Liver (tissue), 9 donors: ENCODE results near the gene UBALD1. TPM values are rescaled to one million over a fixed set of nuclear protein-coding genes. Genes with fewer than 3 reads are reported as not detected.

Experiments used
- DNase-seq: peaks from one replicate; pipeline ENCODE4 v3.0.0-alpha.2; 2017; ENCODE audit warnings: low spot score
- H3K27ac ChIP-seq, 2 donors: one replicate each; pipeline ENCODE4 v1.7.0; 2013; ENCODE audit warnings: inconsistent platforms in 2 of 2, low read length in 2 of 2, control low read depth in 1 of 2, low read depth in 1 of 2, mild to moderate bottlenecking in 1 of 2
- H3K27me3 ChIP-seq, 4 donors: one replicate each; pipeline versions ENCODE4 v1.6.1 to v1.7.0; 2013; ENCODE audit warnings: low read length in 3 of 4, inconsistent platforms in 1 of 4, mild to moderate bottlenecking in 1 of 4, moderate library complexity in 1 of 4; ENCODE audit not compliant: control insufficient read depth in 4 of 4, insufficient read depth in 4 of 4
- H3K36me3 ChIP-seq, 4 donors: one replicate each; pipeline versions ENCODE4 v1.6.1 to v1.7.0; 2013; ENCODE audit warnings: low read length in 3 of 4, mild to moderate bottlenecking in 3 of 4, low read depth in 1 of 4, moderate library complexity in 1 of 4; ENCODE audit not compliant: control insufficient read depth in 4 of 4, insufficient read depth in 3 of 4
- H3K4me1 ChIP-seq, 4 donors: one replicate each; pipeline versions ENCODE4 v1.6.1 to v1.7.0; 2013; ENCODE audit warnings: low read length in 3 of 4, mild to moderate bottlenecking in 3 of 4, moderate library complexity in 1 of 4; ENCODE audit not compliant: control insufficient read depth in 4 of 4, insufficient read depth in 4 of 4
- H3K4me3 ChIP-seq, 3 donors: one replicate each; pipeline versions ENCODE4 v1.6.1 to v1.7.0; 2013; ENCODE audit warnings: low read length in 3 of 3, control low read depth in 1 of 3, low read depth in 1 of 3, mild to moderate bottlenecking in 1 of 3
- H3K9ac ChIP-seq, 2 donors: one replicate each; pipeline ENCODE4 v1.7.0; 2013; ENCODE audit warnings: low read length in 2 of 2, mild to moderate bottlenecking in 2 of 2, moderate library complexity in 2 of 2, control low read depth in 1 of 2, low read depth in 1 of 2
- H3K9me3 ChIP-seq, 4 donors: one replicate each; pipeline versions ENCODE4 v1.6.1 to v1.7.0; 2013; ENCODE audit warnings: low read length in 3 of 4; ENCODE audit not compliant: control insufficient read depth in 4 of 4
- ATF3 ChIP-seq: IDR thresholded peaks from 2 replicates; pipeline ENCODE4 v1.6.1; 2016; ENCODE audit warnings: antibody characterized with exemption
- CTCF ChIP-seq: fragments of 150-350 bp; IDR thresholded peaks from 2 replicates; pipeline ENCODE4 v1.5.1; 2017; ENCODE audit warnings: improper control_type of control experiment, low read depth, low read length; ENCODE audit not compliant: missing input control
- EGR1 ChIP-seq, 2 donors: IDR thresholded peaks; 2 replicates each; pipeline ENCODE4 v1.6.1; 2016 to 2018; ENCODE audit warnings: antibody characterized with exemption in 2 of 2, low read depth in 2 of 2
- FOXA1 ChIP-seq: IDR thresholded peaks from 2 replicates; pipeline ENCODE4 v1.6.1; 2016; ENCODE audit warnings: antibody characterized with exemption
- FOXA2 ChIP-seq: IDR thresholded peaks from 2 replicates; pipeline ENCODE4 v1.6.1; 2016; ENCODE audit warnings: antibody characterized with exemption
- GABPA ChIP-seq, 2 donors: IDR thresholded peaks in 1 of 2; conservative IDR thresholded peaks in 1 of 2; 2 replicates each; pipeline ENCODE4 v1.6.1; 2016; ENCODE audit warnings: antibody characterized with exemption in 2 of 2, mild to moderate bottlenecking in 1 of 2, moderate library complexity in 1 of 2
- HNF4A ChIP-seq, 2 donors: conservative IDR thresholded peaks; 2 replicates each; pipeline ENCODE4 v1.6.1; 2016; ENCODE audit warnings: antibody characterized with exemption in 2 of 2, mild to moderate bottlenecking in 2 of 2
- HNF4G ChIP-seq: IDR thresholded peaks from 2 replicates; pipeline ENCODE4 v1.6.1; 2016; ENCODE audit warnings: antibody characterized with exemption
- JUND ChIP-seq, 2 donors: IDR thresholded peaks; 2 replicates each; pipeline ENCODE4 v1.6.1; 2016; ENCODE audit warnings: antibody characterized with exemption in 2 of 2
- MAX ChIP-seq: IDR thresholded peaks from 2 replicates; pipeline ENCODE4 v1.6.1; 2016; ENCODE audit warnings: antibody characterized with exemption
- NR2F2 ChIP-seq: IDR thresholded peaks from 2 replicates; pipeline ENCODE4 v1.6.1; 2016; ENCODE audit warnings: antibody characterized with exemption
- RAD21 ChIP-seq, 2 donors: IDR thresholded peaks; 2 replicates each; pipeline ENCODE4 v1.6.1; 2016; ENCODE audit warnings: antibody characterized with exemption in 2 of 2, mild to moderate bottlenecking in 2 of 2
- REST ChIP-seq: IDR thresholded peaks from 2 replicates; pipeline ENCODE4 v1.6.1; 2016; ENCODE audit warnings: antibody characterized with exemption, mild to moderate bottlenecking
- RXRA ChIP-seq, 2 donors: IDR thresholded peaks; 2 replicates each; pipeline ENCODE4 v1.6.1; 2017 to 2018; ENCODE audit warnings: antibody characterized with exemption in 2 of 2, mild to moderate bottlenecking in 1 of 2
- SP1 ChIP-seq: IDR thresholded peaks from 2 replicates; pipeline ENCODE4 v1.6.1; 2018; ENCODE audit warnings: antibody characterized with exemption, mild to moderate bottlenecking
- TAF1 ChIP-seq: conservative IDR thresholded peaks from 2 replicates; pipeline ENCODE4 v1.6.1; 2016; ENCODE audit warnings: antibody characterized with exemption, mild to moderate bottlenecking
- YY1 ChIP-seq: IDR thresholded peaks from 2 replicates; pipeline ENCODE4 v1.6.1; 2016; ENCODE audit warnings: antibody characterized with exemption, mild to moderate bottlenecking
- ZBTB33 ChIP-seq: IDR thresholded peaks from 2 replicates; pipeline ENCODE4 v1.6.1; 2016; ENCODE audit warnings: antibody characterized with exemption
- WGBS: extraction: QIAGEN DNeasy Blood & Tissue Kit; methylation state at CpG from one replicate; pipeline ENCODE4 v1.1.7; 2013; 5-methylcytosine and 5-hydroxymethylcytosine counted together
- polyA plus RNA-seq, 2 donors: library from polyadenylated mRNA; stranded (reverse) in 1 of 2; unstranded in 1 of 2; fragments of 200-250 nt in 1 of 2; fragments of >200 nt in 1 of 2; fragmentation: Nextera tagmentation in 1 of 2; extraction: Ambion mirVana in 1 of 2; gene quantifications; one replicate each; pipeline versions ENCODE4 v1.2.1 to v1.2.3, GENCODE V29; 2013 to 2015
- total RNA-seq, 2 donors: library from RNA; depleted of rRNA; stranded (reverse); fragments of >200 nt; gene quantifications; one replicate each; pipeline ENCODE4 v1.2.3, GENCODE V29; 2014
- donor health status: healthy.
- donor health status: healthy.
- donor health status: healthy.
- donor health status: healthy.
- donor health status: healthy.

The UBALD1 gene
- total and polyA plus RNA-seq, 4 donors: 4.5 to 22.4 (median 7.5) TPM

- Histone ChIP-seq H3K4me1 (peaks cover 15 to 65% (median 41%) of the 10 kb centered on the region in 4 donors), H3K27me3 (no peaks in the 10 kb centered on the region), H3K4me3 (peak overlapping the region; percentile 46 to 74 (median 57)), H3K36me3 (no peaks in the 10 kb centered on the region), H3K9me3 (no peaks in the 10 kb centered on the region), H3K27ac (peak overlapping the region; percentile 99 to 100), H3K9ac (peak overlapping the region; percentile 95 to 99)
- peak; percentile 100 for DNase-seq
- under 1% methylated on average over 57 of the region's 57 CpGs for WGBS
- TF ChIP-seq JUND (IDR thresholded peaks at IDR 0.05): peak; percentile 22 to 51
- no peak for TF ChIP-seq HNF4G
- peak in 1 of 2 donors; percentile 79 for TF ChIP-seq EGR1 (IDR thresholded peaks at IDR 0.05; ENCODE audit: low read depth in 2 of 2)
- peak in 1 of 2 donors; percentile 20 for TF ChIP-seq HNF4A (conservative IDR thresholded peaks at IDR 0.05)
- TF ChIP-seq ZBTB33: peak; percentile 99
- no peak for TF ChIP-seq CTCF
- peak; percentile 63 for TF ChIP-seq YY1
- TF ChIP-seq RAD21 (IDR thresholded peaks at IDR 0.05): peak; percentile 15 to 45
- TF ChIP-seq FOXA2: peak; percentile 60
- no peak for TF ChIP-seq ATF3
- peak; percentile 74 for TF ChIP-seq SP1
- TF ChIP-seq FOXA1: peak; percentile 76
- peak; percentile 65 for TF ChIP-seq TAF1
- peak in 1 of 2 donors; percentile 87 for TF ChIP-seq GABPA (IDR thresholded peaks at IDR 0.05 in 1 of 2, conservative IDR thresholded peaks at IDR 0.05 in 1 of 2)
- TF ChIP-seq REST: peak; percentile 94
- TF ChIP-seq NR2F2: peak; percentile 24
- peak; percentile 80 for TF ChIP-seq MAX
- TF ChIP-seq RXRA (IDR thresholded peaks at IDR 0.05): peak in 1 of 2 donors; percentile 60
Observed at GRCh38 chr16:4616047-4616811, 1.5 kb upstream of the UBALD1 start.
